ENCODE results near the gene BHMT2.

DNA sequence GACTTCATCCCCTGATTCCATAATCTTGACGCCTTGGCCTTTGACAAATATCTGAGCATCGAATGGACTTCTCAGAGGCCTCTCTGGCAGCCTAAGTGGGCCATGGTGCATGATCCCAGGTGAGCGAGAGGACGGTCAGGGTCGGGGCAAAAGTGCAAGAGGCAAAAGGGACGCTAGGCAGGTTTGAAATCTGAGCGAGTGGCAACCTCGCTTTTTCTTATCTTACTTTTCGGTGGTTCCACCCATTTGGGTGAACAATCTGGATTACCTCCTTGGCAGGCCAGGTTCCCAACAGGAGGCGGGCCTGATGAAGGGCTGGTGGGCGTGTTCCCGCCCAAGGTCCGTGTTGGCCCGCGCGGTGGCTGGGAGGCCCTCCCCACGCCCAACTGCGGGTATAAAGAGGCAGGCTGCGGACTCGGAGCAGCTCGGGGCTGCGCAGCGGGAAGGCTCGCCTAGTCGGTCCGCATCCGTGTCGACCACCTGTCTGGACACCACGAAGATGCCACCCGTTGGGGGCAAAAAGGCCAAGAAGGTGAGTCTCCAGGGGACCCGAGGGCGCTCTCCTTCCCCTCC, 41.9 kb downstream of the BHMT2 start, which contains the start of gene BHMT:
- TF ChIP-seq, protein P1, sequence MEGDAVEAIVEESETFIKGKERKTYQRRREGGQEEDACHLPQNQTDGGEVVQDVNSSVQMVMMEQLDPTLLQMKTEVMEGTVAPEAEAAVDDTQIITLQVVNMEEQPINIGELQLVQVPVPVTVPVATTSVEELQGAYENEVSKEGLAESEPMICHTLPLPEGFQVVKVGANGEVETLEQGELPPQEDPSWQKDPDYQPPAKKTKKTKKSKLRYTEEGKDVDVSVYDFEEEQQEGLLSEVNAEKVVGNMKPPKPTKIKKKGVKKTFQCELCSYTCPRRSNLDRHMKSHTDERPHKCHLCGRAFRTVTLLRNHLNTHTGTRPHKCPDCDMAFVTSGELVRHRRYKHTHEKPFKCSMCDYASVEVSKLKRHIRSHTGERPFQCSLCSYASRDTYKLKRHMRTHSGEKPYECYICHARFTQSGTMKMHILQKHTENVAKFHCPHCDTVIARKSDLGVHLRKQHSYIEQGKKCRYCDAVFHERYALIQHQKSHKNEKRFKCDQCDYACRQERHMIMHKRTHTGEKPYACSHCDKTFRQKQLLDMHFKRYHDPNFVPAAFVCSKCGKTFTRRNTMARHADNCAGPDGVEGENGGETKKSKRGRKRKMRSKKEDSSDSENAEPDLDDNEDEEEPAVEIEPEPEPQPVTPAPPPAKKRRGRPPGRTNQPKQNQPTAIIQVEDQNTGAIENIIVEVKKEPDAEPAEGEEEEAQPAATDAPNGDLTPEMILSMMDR (IDR thresholded peaks at IDR 0.05) = no peak
- no peak for TF ChIP-seq POLR2A (IDR thresholded peaks at IDR 0.05)

Measured in testis (tissue), 2 donors.